ENCODE results near the gene GCNT2.
"Not testable (repeated sequence)": the region's sequence is repeated elsewhere in the genome, so short reads cannot be mapped to it uniquely, and the experiment has no call there.

GCNT2 gene

DNA sequence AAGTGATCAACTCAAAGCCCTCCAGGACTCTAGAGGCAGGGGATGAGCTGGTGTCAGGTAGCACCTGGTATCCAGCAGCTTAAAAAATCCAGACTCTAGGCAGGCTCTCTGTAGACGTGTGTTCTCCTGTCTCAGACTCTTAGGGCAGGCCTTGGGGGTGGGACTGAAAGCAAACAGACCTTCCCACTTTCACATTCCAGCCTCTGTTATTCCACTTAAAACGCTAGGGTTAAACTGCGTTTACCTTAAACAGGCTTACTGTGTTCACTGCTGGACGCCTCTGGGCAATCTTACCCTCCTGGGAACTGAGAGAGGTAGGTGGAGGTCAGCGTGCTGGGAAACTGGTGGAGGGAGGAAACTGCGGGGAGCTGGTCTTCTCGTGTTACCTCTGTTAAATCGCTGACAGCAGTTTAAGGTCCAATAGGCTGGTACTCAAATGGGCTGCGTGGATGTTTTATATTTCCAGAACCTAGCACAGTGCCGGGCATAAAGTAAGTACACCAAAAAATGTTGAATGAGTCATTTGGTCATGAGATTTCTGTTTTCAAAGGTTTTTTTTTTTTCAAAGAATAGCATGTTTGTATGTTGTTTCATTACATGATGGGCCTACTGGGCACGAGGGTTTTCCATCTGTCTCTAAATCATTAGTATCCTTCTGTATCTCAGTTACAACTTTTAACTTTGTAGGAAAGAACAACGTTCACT lies at the start of gene GCNT2:
Gene GCNT2 (plus strand): TSS at position 248 of the 705 bp plus-strand sequence. CDS start 7,561 bp downstream, outside the sequence.
- peak; percentile 37 for DNase-seq

DNA sequence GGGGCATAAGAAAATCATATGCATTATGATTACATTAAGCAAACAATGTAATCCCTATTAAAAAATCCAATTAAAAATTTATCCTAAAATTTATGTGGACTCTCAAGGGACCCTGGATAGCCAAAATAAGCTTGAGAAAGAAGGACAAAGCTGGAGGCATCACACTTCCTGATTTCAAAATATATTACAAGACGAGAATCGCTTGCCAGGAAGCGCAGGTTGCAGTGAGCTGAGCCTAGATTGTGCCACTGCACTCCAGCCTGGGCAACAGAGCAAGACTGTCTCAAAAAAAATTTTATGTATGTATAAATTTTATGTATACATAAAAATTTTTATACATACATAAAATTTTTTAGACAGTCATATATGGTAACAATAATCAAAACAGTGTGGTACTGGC lies 48.5 kb upstream of the GCNT2 start:
- DNase-seq = no peak

DNA sequence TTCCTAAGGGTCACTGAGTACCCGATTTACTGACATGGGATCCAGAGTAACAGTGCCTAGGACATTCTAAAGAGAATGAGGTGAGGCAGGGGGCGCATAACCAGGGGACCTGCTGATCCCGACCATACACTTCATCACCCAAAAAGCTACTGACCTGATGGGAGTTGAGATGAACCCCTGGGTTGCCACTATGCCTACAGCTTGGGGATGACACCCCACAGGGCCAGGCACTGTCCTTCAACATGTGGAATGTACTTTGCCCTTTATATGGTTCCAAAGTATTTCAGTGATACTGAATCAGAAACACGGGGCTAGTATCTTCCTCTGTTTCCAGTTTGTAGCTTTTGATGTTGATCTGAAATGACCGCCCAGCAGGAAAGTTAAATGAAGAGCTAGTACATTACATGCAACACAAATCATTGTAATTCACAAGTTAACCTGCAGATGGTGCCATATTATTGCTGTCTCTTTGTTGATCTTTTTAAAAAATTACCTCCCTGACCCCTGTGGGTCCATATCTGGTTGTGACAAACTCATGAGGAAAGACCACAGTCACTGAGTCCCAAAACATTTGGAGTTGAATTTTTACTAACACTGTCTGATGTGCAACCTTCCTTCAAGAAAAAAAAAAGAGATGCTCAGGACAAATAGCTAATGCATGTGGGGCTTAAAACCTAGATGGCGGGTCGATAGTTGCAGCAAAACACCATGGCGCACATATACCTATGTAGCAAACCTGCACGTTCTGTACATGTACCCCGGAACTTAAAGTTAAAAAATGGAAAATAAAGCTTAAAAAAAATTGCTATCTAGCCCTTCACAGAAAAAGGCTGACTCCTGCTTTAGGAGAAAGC lies 42.7 kb upstream of the GCNT2 start:
- peak; percentile 79 for DNase-seq

DNA sequence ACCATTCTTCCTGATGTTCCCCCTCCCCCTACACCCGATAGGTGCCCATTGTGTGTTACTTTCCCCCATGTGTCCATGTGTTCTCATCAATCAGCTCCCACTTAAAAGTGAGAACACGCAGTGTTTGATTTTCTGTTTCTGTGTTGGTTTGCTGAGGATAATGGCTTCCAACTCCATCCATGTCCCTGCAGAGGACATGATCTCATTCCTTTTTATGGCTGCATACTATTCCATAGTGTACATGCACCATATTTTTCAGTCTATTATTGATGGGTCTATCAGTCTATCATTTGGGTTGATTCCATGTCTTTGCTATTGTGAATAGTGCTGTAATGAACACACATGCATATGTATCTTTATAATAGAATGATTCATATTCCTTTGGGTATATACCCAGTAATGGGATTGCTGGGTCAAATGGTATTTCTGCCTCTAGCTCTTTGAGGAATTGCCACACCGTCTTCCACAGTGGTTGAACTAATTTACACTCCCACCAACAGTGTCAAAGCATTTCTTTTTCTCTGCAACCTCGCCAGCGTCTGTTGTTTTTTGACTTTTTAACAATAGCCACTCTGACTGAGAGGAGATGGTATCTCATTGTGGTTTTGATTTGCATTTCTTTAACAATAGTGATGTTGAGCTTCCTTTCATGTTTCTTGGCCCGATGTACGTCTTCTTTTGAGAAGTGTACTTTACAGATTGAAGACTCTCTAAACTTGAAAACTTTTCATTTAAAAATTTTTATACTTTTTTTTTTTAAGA lies 41.0 kb upstream of the GCNT2 start:
- no peak for DNase-seq

DNA sequence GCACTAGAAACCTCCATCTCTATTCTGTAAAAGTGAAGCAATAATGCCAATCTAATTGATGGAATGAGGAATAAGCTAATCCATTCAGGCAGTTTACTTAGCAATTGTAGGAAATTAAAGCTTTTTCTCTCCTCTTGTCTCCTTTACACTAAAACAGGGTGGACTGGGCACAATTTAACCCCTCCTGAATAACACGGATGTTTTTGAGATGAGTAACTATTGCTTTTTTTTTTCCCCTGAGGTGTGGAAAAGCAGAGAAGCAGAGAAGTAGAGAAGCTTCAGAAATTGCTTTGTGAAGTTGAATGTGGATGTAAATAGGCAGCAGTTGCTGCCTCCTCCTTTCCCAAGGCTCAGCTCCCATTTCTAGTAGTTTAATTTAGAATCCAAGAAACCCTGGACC lies 40.0 kb upstream of the GCNT2 start:
- DNase-seq = no peak

DNA sequence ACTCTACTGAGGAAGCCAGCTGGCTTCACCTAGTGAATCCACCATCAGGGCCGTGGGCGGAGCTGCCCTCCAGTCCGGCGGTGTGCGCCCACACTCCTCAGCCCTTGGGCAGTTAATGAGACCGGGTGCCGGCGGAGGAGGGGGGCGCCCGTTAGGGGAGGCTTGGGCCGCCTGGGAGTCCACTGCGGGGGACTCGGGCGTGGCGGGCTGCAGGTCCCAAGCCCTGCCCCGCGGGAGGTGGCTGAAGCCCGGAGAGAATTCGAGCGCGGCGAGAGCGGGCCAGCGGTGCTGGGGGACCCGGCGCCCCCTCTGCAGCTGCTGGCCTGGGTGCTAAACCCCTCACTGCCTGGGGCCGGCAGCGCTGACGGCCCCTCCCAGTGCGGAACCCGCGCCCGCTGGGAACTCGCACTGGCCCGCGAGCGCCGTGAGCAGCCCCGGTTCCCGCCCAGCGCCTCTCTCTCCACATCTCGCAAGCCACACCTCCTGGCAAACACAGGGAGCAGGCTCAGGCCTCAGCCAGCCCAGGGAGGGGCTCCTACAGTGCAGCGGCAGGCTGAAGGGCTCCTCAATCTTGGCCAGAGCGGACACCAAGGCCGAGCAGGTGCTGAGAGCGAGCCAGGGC lies 38.4 kb upstream of the GCNT2 start:
- DNase-seq = no peak

DNA sequence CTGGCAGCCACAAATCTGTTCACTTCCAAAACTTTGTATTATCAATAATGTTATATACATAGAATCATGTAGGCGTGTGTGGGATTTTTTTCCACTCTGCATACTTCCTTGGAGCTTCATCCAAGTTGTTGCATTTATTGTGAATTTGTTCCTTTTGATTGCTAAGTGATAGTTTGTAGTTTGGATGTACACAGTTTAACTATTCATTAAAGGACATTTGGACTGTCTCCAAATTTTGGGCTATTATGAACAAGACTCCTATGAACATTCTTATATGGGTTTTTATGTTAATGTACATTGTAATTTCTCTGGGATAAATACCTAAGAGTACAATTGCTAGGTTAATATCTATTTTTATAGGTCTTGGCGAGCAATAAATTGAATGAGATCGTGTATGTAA lies 36.2 kb upstream of the GCNT2 start:
- DNase-seq = no peak

DNA sequence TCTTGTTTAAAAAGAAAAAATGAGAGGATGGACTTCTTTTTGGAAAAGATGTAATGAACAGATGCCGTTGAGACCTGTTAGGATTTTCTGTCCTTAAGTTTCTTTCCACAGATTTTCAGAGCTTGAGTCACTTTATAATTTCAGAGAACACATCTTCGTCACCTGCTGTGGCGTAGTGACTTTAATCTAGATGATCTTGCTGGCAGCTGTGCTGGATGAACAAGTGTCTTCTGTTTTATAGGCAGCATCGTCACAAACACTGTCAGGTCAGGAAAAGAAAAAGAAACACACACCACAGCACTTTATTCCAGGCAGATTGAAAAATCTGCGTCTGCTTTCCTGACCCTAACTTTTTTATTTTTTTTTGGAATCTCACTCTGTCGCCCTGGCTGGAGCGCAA lies 35.7 kb upstream of the GCNT2 start:
- no peak for DNase-seq

DNA sequence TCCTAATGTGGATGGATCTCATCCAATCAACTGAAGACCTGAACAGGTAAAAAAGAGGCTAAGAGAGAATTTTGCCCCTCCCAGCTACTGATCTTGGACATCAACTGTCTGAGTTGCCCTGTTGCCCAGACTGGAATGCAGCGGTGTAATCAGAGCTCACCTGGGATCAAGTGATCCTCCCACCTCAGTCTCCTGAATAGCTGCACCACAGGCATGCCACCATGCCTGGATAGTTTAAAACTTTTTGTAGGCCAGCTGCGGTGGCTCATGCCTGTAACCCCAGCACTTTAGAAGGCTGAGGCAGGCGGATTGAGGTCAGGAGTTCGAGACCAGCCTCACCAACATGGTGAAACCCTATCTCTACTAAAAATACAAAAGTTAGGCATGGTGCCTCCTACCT lies 34.9 kb upstream of the GCNT2 start:
- no peak for DNase-seq

DNA sequence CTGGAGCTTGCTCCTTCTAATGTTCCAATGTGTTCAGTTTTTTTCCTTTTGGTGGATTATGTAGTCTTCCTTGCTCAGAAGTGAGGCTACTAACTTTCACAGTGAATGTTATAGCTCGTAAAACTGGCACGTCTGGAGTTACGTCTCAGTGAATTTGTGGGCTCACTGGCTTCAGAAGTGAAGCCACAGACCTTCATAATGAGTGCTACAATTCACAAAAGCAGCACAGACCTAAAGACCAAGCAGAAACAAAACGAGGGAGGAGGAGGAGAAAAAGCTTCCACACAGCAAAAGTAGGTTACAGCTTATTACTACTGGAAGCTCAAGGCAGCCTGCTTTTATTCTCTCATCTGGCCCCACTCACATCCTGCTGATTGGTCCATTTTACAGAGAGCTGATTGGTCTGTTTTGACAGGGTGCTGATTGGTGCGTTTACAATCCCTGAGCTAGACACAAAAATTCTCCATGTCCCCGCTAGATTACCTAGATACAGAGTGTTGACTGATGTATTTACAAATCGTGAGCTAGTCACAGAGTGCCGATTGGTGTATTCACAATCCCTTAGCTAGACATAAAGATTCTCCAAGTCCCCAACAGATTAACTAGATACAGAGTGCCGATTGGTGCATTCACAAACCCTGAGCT lies 34.1 kb upstream of the GCNT2 start:
- not testable (repeated sequence) for DNase-seq

DNA sequence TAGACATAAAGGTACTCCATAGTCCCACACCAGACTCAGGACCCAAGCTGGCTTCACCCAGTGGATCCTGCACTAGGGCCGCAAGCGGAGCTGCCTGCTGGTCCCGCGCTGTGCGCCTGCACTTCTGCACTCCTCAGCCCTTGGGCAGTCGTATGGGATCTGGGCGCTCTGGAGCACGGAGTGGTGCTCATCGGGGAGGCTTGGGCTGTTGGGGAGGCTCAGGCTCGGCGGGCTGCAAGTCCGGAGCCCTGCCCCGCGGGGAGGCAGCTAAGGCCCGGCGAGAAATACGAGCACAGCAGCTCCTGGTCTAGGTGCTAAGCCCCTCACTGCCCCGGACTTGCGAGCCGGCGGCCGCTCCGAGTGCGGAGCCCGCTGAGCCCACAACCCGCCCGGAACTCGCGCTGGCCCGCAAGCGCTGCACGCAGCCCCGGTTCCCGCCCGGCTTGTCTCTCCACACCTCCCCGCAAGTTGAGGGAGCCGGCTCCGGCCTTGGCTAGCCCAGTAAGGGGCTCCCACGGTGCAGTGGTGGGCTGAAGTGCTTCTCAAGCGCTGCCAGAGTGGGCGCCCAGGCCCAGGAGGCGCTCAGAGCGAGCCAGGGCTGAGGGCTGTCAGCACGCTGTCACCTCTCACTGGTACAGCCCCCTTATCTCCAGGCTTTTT lies 33.4 kb upstream of the GCNT2 start:
- peak; percentile 19 for DNase-seq

DNA sequence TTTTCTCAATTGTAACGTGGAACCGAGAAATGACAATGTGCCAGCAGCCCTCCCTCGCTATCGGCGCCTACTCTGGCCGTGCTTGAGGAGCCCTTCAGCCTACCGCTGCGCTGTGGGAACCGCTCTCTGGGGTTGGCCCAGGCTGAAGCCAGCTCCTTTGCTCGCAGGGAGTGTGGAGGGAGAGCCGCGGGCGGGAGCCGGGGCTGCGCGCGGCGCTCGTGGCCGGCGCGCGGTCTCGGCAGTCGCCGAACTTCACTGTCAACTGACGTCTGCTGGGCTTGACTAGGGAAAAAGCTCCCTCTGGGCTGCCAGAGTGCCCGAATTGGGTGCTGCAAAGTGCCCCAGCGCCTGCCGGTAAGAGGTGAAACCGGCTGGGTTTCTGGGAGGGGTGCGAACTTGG lies 29.7 kb upstream of the GCNT2 start:
- no peak for DNase-seq

DNA sequence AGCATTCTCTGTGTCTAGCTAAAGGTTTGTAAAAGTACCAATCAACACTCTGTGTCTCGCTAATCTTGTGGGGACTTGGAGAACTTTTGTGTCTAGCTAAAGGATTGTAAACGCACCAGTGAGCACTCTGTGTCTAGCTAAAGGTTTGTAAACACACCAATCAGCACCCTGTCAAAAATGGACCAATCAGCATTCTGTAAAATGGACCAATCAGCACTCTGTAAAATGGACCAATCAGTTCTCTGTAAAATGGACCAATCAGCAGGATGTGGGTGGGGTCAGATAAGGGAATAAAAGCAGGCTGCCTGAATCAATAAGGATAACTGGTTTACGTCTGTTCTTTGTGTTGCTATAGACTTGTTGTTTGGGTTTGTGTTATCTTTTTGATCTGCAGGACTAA lies 29.2 kb upstream of the GCNT2 start:
- not testable (repeated sequence) for DNase-seq

DNA sequence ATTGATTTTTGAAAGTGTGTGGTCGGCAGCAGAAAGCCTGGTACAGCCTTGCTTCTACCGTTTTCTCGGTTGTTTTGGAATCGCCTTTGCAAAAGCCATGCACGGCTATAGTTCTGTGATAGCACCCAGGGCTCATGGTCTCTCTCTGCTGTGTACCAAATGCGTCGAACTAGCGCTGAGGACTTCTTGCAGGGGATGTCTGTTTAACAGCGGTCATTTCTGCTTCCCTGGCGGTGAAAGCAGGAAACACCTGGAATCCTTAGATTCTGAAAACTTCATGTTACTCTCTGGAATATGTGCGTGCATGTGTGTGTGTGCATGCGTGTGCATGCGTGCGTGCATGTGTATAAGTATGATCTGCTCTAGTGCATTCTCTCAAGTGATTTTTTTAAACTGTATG lies 26.1 kb upstream of the GCNT2 start:
- no peak for DNase-seq

DNA sequence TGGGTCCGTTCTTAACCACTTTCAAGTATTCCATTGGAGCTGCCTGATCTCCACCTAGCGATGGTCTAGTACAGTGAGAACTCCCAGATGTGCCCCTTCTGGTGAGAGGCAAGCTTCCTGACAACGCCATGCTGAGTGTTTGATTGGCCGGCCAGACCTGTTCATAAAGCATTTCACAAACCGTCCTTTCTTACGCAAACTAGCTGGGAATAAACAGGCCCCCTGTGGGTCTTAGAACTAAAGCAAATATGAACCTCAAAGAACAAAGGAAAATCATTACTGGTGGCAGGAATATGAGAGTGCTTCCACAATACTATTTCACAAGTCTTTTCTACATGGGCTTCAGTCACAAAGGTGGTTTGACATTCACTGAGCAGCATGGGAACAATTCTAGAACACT lies 15.6 kb upstream of the GCNT2 start:
- no peak for DNase-seq

DNA sequence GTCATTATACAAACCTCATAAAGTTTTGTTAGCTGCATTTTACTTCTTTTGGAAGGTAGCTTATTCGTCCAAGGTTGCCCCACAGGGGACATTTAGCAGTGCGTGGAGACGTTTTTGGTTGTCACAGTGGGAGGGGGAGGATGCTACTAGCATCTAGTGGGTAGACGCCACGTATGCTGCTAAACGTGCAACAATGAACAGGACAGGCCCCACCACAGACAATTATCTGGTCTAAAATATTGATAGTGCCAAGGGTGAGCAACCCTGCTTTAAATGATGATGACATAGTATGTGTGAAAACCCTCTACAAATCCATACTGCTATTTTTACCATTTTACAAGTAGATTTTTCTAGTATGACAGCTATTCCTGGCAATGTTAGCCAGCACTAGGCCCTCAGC lies 13.9 kb upstream of the GCNT2 start:
- DNase-seq = no peak

DNA sequence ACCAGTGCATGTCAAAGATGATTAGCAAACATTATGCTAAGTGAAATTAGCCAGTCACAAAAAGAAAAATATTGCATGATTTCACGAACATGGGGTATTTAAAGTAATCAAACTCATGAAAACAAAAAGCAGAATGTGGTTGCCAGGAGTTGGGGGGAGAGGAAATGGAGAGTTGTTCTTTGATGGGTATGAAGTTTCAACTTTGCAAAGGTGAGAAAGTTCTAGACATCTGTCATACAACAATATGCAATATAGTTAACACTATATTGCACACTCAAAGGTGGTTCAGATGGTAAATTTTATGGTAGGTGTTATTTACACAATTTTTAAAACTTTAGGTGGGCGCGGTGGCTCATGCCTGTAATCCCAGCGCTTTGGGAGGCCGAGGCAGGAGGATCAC lies 13.4 kb upstream of the GCNT2 start:
- no peak for DNase-seq

DNA sequence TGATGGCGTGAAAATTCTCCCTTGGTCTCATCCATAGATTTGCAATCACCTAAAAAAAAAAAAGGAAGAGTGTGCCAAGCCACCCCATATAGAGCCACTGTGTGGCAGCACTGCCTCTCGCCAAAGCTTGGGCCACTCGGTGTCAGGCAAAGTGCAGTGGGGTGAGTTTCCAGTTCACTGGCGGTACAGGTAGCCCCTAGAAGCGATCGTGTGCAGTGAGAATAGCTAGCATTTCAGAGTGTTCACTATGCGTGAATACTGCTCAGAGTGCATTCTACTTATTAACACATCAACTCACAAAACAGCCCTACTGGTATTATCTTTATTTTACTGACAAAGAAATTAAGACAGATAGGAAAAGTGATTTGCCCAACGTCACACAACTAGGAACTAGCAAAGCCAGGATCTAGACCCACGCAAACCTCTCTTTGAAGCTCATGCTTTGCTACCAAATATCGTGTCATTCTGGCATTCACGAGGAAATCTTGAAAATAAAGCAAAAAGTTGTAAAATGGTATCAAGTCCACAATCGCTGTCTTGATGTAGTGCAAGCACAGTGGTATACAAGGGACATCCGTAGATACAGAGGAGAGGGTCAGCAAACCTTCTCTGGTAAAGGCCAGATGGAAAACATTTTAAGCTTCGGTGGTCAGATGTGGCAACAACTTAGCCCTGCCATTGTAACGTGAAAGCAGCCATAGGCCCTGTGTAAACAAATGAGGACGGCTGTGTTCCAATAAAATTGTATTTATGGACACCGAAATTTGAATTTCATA lies 10.4 kb upstream of the GCNT2 start:
- peak; percentile 85 for DNase-seq

DNA sequence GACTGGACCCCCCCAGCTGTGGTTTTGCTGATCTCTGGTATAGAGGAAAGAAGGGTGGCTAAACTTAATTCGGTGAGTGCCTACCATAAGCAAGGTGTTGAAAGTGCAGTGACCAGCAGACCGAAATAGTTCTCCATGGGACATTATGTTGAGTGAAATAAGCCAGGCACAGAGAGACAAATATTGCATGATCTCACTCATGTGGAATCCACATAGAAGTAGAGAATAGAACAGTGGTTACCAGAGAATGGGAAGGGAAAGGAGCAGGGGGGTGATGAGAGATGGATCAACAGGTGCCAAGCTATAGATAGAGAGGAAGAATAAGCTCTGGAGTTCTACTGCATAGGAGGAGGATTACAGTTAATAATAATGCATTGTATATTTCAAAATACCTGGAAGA lies 9.7 kb upstream of the GCNT2 start:
- peak; percentile 36 for DNase-seq

DNA sequence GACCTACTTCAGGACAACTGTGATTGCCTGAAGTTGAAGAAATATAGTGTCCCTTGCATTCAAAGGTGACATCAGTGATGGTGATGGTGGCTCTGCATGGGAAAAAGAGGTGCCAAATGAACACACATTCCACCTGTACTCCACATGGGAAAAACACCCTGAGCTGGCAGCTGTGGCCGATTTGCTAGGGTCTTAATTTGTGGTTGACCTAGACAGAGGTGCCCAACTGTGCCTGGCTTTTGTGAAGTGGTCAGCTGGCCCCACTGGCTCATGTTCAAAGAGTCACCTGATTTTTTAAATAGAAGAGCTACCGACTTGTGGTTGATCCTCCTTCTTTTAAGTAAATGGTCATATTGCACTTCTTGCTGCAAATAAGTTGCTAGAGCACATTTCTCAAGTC lies 7.6 kb upstream of the GCNT2 start:
- DNase-seq = no peak

All from eye (tissue), 1 donor.